ENCODE measurements around the gene GPR65.

- TF ChIP-seq CTCF (conservative IDR thresholded peaks at IDR 0.05; ENCODE audit: low read length) (no peak), EZH2phosphoT487 (IDR thresholded peaks at IDR 0.05; ENCODE audit: borderline replicate concordance, low read depth, low read length) (no peak)
These were observed 10.0 kb upstream of the GPR65 start for GRCh38 chr14:87994974-87995373.
